IPS DF 4.7 (cell line): ENCODE measurements around the gene DAD1.
"Not testable (repeated sequence)": the region's sequence is repeated elsewhere in the genome, so short reads cannot be mapped to it uniquely, and the experiment has no call there.

ENCODE experiments used
- DNase-seq: peaks from one replicate; pipeline ENCODE4 v3.0.0-alpha.2; 2013; ENCODE audit warnings: low spot score; ENCODE audit errors: extremely low read depth

Gene DAD1

DNA sequence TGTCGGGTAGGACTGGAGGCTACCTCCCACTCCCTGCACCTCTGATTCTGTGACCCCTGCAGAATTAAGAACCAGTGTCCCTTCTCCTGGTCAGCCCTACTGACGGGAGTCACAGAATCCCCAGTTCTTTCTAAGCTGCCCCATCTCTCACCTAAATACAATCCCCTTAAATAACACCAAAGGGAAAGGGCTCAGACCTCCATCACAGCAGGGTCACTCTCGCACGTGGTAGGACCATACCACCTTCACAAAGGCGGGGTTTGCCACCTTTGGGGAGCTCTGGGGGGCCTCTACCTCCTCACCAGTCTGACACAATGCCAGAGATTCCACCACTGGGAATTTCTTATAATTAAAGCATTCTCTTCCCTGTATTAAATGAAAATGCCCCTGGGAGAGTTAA is 35.6 kb downstream of the DAD1 start:
- no peak for DNase-seq

- no peak for DNase-seq
These were observed 36.3 kb downstream of the DAD1 start for GRCh38 chr14:22552827-22553076.

DNA sequence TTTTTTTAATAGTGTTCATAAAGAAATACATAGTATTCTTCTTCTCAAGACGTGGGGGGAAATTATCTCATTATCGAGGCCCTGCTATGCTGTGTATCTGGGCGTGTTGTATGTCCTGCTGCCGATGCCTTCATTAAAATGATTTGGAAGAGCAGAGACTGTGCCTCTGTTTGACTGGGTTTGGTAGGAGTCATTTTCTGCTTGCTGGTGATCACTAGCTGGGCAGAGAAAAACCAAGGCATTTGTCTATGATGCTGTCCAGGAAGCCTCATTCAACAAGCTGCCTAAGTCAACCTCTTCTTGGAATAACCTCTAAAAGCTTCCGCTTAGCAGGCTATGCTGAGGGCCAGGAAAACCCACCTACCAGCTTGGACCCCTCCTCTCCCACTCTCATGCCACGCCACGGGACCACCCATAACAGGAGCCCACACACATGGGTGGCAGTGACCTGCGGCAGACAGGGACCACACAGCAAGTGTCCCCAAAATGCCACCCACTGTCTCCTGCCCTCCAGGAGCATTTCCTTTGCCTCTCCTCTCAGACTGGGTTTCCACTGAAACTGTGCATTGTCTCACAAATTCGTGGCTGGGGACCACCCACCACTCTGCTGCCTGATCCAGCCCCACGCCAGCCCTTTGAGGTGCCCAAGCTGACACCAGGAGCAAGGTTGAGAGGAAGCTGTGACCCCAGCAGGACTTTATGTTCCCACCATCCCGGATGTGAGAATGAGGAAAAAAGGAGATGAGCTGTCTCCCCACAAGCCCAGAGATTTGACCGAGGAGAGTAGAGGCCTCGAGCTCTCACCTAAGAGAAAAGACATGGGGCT is 36.8 kb downstream of the DAD1 start:
- DNase-seq = no peak

GRCh38 chr14:22551605-22551997 is 37.4 kb downstream of the DAD1 start:
- DNase-seq = no peak

DNA sequence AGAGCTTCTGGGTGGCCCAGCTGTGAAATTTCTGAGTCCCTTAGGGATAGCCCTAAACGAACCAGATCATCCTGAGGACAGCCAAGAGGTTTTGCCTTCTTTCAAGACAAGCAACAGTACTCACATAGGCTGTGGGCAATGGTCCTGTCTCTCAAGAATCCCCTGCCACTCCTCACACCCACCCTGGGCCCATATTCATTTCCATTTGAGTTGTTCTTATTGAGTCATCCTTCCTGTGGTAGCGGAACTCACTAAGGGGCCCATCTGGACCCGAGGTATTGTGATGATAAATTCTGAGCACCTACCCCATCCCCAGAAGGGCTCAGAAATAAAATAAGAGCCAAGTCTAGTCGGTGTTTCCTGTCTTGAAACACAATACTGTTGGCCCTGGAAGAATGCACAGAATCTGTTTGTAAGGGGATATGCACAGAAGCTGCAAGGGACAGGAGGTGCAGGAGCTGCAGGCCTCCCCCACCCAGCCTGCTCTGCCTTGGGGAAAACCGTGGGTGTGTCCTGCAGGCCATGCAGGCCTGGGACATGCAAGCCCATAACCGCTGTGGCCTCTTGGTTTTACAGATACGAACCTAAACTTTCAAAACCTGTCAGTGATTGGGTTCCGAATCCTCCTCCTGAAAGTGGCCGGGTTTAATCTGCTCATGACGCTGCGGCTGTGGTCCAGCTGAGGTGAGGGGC is 38.9 kb downstream of the DAD1 start:
- peak; percentile 87 for DNase-seq

DNA sequence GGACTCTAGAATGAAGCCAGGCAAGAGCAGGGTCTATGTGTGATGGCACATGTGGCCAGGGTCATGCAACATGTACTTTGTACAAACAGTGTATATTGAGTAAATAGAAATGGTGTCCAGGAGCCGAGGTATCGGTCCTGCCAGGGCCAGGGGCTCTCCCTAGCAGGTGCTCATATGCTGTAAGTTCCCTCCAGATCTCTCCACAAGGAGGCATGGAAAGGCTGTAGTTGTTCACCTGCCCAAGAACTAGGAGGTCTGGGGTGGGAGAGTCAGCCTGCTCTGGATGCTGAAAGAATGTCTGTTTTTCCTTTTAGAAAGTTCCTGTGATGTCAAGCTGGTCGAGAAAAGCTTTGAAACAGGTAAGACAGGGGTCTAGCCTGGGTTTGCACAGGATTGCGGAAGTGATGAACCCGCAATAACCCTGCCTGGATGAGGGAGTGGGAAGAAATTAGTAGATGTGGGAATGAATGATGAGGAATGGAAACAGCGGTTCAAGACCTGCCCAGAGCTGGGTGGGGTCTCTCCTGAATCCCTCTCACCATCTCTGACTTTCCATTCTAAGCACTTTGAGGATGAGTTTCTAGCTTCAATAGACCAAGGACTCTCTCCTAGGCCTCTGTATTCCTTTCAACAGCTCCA is 39.6 kb downstream of the DAD1 start:
- DNase-seq = no peak

DNA sequence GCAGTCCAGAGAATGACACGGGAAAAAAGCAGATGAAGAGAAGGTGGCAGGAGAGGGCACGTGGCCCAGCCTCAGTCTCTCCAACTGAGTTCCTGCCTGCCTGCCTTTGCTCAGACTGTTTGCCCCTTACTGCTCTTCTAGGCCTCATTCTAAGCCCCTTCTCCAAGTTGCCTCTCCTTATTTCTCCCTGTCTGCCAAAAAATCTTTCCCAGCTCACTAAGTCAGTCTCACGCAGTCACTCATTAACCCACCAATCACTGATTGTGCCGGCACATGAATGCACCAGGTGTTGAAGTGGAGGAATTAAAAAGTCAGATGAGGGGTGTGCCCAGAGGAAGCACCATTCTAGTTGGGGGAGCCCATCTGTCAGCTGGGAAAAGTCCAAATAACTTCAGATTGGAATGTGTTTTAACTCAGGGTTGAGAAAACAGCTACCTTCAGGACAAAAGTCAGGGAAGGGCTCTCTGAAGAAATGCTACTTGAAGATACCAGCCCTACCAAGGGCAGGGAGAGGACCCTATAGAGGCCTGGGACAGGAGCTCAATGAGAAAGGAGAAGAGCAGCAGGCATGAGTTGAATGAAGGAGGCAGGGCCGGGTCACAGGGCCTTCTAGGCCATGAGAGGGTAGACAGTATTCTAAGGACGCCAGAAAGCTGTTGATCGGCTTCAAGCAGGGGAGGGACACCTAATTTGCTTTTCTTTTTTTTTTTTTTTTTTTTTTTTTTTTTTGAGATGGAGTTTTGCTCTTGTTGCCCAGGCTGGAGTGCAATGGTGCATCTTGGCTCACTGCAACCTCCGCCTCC is 40.9 kb downstream of the DAD1 start:
- no peak for DNase-seq

DNA sequence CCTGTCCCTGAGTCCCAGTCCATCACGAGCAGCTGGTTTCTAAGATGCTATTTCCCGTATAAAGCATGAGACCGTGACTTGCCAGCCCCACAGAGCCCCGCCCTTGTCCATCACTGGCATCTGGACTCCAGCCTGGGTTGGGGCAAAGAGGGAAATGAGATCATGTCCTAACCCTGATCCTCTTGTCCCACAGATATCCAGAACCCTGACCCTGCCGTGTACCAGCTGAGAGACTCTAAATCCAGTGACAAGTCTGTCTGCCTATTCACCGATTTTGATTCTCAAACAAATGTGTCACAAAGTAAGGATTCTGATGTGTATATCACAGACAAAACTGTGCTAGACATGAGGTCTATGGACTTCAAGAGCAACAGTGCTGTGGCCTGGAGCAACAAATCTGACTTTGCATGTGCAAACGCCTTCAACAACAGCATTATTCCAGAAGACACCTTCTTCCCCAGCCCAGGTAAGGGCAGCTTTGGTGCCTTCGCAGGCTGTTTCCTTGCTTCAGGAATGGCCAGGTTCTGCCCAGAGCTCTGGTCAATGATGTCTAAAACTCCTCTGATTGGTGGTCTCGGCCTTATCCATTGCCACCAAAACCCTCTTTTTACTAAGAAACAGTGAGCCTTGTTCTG is 41.6 kb downstream of the DAD1 start:
- DNase-seq = no peak

GRCh38 chr14:22546722-22547071 is 42.3 kb downstream of the DAD1 start:
- DNase-seq = no peak

- DNase-seq = no peak
These were observed 42.9 kb downstream of the DAD1 start for GRCh38 chr14:22545842-22546721.

GRCh38 chr14:22544881-22545420 is 44.1 kb downstream of the DAD1 start:
- DNase-seq = no peak

DNA sequence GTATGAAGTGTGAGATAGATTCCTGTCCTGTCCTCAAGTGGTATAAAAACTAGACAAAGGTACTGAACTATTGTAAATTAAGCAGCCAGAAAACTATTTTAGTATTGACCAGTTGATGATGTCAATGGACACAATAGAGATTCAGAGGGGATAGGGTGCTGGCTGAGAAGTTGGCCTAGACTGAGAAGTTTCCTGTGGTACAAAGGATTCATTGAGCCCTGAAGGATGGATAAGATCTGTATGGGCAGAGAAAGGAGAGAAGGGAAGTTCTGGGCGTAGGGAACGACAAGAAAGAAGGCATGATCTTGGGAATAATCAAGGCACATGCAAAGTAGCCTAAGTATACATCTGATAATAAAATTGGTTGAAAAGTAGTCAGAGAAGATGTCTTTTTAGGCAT is 44.6 kb downstream of the DAD1 start:
- no peak for DNase-seq

DNA sequence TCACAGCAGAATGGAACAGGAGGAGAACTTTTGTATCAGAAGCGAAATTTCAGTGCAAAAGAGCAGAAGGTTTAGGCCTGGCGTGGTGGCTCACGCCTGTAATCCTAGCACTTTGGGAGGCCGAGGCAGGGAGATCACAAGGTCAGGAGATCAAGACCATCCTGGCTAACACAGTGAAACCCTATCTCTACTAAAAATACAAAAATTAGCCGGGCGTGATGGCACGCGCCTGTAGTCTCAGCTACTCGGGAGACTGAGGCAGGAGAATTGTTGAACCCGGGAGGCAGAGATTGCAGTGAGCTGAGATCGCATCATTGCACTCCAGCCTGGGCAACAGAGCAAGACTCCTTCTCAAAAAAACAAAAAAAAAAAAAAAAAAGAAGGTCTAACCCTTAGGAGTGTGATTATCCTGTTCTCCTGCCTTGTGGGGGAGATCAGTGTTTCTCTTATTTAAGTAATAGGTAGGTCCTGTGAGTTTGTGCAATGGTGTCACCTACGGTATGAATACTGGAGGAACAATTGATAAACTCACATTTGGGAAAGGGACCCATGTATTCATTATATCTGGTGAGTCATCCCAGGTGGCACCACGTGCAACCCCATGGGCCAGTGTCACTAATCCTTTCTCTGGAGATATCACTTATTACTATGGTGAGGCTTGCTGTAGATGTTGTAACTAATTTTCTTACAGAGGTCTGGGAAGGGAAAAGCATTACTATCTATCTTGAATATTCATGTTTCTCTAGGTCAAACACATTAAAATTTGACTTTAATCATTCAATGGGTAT is 45.3 kb downstream of the DAD1 start:
- not testable (repeated sequence) for DNase-seq

DNA sequence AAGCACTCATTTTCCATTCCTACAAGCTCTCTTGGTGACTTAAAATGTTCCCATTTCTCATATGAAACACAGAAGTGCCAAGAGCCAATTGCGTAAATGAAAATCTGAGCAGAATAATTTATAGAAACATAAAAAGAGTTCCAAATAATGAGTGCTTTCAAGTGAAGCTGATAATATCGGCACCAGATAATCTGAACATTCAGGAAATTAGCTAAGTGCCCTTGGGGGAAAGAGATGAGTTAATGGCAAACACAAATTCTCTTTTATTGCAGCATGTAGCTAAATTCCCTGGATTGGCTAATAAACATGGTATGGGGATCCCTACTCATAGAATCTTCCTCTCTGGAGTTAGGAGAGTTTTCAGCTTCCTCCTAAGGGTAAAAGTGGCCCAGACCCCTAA is 46.7 kb downstream of the DAD1 start:
- DNase-seq = no peak

DNA sequence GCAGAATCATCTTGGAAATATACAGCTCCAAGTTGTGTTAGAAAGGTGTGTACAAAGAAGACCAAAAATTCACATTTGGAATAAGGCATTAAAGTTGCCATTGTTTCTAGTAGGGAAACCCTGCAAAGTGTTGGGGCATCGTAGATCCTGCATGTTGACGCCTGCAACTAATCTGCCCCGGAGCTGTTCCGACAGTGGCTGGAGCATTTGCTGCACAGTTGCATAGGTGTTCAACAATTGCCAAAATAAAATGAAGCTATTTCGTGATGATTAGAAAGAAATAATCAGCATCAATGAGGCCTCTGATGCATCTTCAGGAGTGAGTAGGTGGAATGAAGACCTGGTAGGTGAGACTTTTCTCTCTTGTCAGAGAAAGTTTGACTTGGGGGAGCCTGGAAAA is 47.3 kb downstream of the DAD1 start:
- no peak for DNase-seq

- no peak for DNase-seq
These were observed 48.1 kb downstream of the DAD1 start for GRCh38 chr14:22540811-22541360.

- no peak for DNase-seq
These were observed 48.7 kb downstream of the DAD1 start for GRCh38 chr14:22540293-22540692.

DNA sequence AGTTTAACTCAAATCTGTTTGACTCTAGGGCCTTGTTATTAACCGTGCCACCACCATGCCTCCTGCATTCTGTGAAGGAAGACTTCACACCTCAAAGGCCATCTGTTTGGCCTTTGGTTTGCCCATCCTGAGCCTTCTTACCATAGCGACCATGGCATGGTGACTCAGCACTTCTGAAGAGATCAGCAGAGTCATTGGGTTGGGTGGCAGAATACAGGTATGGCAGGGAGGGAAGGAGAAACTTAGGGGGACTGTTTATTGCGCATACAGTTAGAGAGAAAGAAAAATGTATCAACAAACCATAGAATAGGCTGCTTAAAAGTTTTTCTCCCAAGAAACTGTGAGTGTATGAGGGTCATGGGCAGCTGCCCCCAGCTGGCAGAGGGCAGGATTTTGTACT is 49.2 kb downstream of the DAD1 start:
- DNase-seq = no peak

- no peak for DNase-seq
These were observed 50.3 kb downstream of the DAD1 start for GRCh38 chr14:22538671-22539228.
